Skeletal muscle tissue (tissue), 5 donors: ENCODE results near the gene RPL13. TPM values are rescaled to one million over a fixed set of nuclear protein-coding genes. Genes with fewer than 3 reads are reported as not detected.

Source experiments
- H3K27ac ChIP-seq: one replicate; pipeline ENCODE4 v1.7.0; 2013; ENCODE audit warnings: mild to moderate bottlenecking, low read depth, low read length, inconsistent platforms
- H3K27me3 ChIP-seq, 3 donors: one replicate each; pipeline ENCODE4 v1.7.0; 2013; ENCODE audit warnings: low read length in 3 of 3; ENCODE audit not compliant: control insufficient read depth in 3 of 3, insufficient read depth in 3 of 3
- H3K36me3 ChIP-seq, 3 donors: one replicate each; pipeline ENCODE4 v1.7.0; 2013; ENCODE audit warnings: low read length in 3 of 3; ENCODE audit not compliant: control insufficient read depth in 3 of 3, insufficient read depth in 3 of 3
- H3K4me1 ChIP-seq, 3 donors: one replicate each; pipeline ENCODE4 v1.7.0; 2013; ENCODE audit warnings: low read length in 3 of 3, mild to moderate bottlenecking in 3 of 3; ENCODE audit not compliant: control insufficient read depth in 3 of 3, insufficient read depth in 3 of 3
- H3K4me3 ChIP-seq, 3 donors: one replicate each; pipeline ENCODE4 v1.7.0; 2013; ENCODE audit warnings: low read length in 3 of 3
- H3K9ac ChIP-seq, 3 donors: one replicate each; pipeline ENCODE4 v1.7.0; 2013; ENCODE audit warnings: low read length in 3 of 3, mild to moderate bottlenecking in 3 of 3, moderate library complexity in 2 of 3, low read depth in 1 of 3
- H3K9me3 ChIP-seq, 3 donors: one replicate each; pipeline ENCODE4 v1.7.0; 2013; ENCODE audit warnings: low read length in 3 of 3; ENCODE audit not compliant: control insufficient read depth in 3 of 3
- small RNA-seq: library from RNA; depleted of rRNA; stranded (forward); fragments of <200 nt; gene quantifications from one replicate; pipeline ENCODE3, GENCODE V24; 2014
- total RNA-seq: library from RNA; depleted of rRNA; stranded (reverse); fragments of >200 nt; gene quantifications from one replicate; pipeline ENCODE4 v1.2.3, GENCODE V29; 2014
- donor health status: Osteomylitis.

RPL13 gene
- total RNA-seq, 1 donor from 2014 or later: 2,337 TPM

DNA sequence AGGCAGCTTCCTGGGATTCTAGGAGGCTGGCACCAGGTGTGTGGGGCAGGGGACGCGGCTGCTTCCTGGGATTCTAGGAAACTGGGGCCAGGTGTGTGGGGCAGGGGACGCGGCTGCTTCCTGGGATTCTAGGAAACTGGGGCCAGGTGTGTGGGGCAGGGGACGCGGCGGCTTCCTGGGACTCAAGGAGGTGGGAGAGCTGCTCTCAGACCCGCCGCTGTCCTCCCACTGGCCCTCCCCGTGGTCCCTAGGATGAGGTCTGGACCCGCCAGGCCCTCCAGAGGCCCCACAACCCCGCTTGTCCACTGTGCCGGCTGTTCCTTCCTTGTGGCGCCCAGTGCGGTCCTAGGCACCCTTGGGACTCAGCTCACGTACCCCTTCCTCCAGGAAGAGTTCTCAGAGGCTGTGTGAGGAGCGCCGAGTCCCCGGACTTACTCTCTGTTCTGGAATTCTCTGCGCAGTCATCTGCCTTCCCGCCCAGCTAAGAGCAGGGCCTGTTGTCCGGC, 53.5 kb downstream of the RPL13 start:
- peaks cover 0 to 6% (median 0%) of the 10 kb centered on the region in 3 donors for H3K4me1 ChIP-seq
- peaks cover 21 to 40% (median 32%) of the 10 kb centered on the region in 3 donors for H3K27me3 ChIP-seq
- H3K27ac ChIP-seq: no peak overlapping the region
- no peak overlapping the region for H3K4me3 ChIP-seq
- no peaks in the 10 kb centered on the region for H3K36me3 ChIP-seq
- no peaks in the 10 kb centered on the region for H3K9me3 ChIP-seq
- H3K9ac ChIP-seq: no peak overlapping the region

Small RNA genes lying within 50 kb of the gene (small RNA-seq; reads per million reads assigned to genes)
- gene SNORD68: not detected

Other genes starting within 250 kb of the RPL13 start
- gene ANKRD11, start 70.1 kb upstream of the RPL13 start, total RNA-seq: 21.4 TPM
- gene SPG7, start 52.3 kb upstream of the RPL13 start, total RNA-seq: 83.0 TPM
- gene CPNE7, start 15.1 kb downstream of the RPL13 start, total RNA-seq: not detected
- gene DPEP1, start 53.0 kb downstream of the RPL13 start, total RNA-seq: not detected
- gene CHMP1A, start 97.0 kb downstream of the RPL13 start, total RNA-seq: 40.2 TPM
- gene SPATA33, start 97.2 kb downstream of the RPL13 start, total RNA-seq: 2.1 TPM
- 17.7 TPM for gene CDK10, start 126.0 kb downstream of the RPL13 start, total RNA-seq
- gene SPATA2L, start 141.0 kb downstream of the RPL13 start, total RNA-seq: 6.8 TPM
- 3.1 TPM for gene VPS9D1, start 160.2 kb downstream of the RPL13 start, total RNA-seq
- 15.1 TPM for gene ZNF276, start 160.9 kb downstream of the RPL13 start, total RNA-seq